HepG2 (cell line): ENCODE results near the gene BRINP1. TPM values are rescaled to one million over a fixed set of nuclear protein-coding genes. Genes with fewer than 3 reads are reported as not detected.

ENCODE experiments used
- ATAC-seq: fragments of 200-7000 bp; cut with Tn5 transposase; 3 replicates; pipeline ENCODE4 v1.9.1; 2020; ENCODE audit warnings: mild to moderate bottlenecking, moderate library complexity
- BruUV-seq: library from RNA; stranded (reverse); fragments of 400-500 nt; replicated peaks from 2 replicates; lab custom pipeline; 2021; lab: Mats Ljungman, UMichigan
- CTCF ChIA-PET: fragments of 300-600 bp; formaldehyde crosslinking; extraction: SDS; loops from one replicate; lab custom pipeline; 2021; ENCODE audit warnings: low total read pairs, inconsistent platforms, low intra/inter-chr PET ratio; lab: Yijun Ruan, JAX
- POLR2A ChIA-PET: fragments of 350-600 bp; sonication (Branson Sonifier 250); formaldehyde crosslinking; loops from one replicate; lab custom pipeline; 2020; ENCODE audit warnings: antibody characterized with exemption, inconsistent platforms; lab: Yijun Ruan, JAX
- DNase-seq: peaks from one replicate; pipeline ENCODE4 v3.0.0-alpha.2; 2015; ENCODE audit warnings: low spot score
- FAIRE-seq: peaks from 3 replicates; lab custom pipeline; 2011; peaks lifted over from hg19 to GRCh38; lab: Jason Lieb, UNC
- H2AFZ ChIP-seq: one replicate; pipeline ENCODE4 v1.6.1; 2011; ENCODE audit warnings: low read length, inconsistent platforms
- H3K27ac ChIP-seq: fragments of 300-600 bp; 3 replicates; pipeline ENCODE4 v1.8.0; 2011; ENCODE audit warnings: mixed run types, mild to moderate bottlenecking, mixed read lengths, low read length, inconsistent platforms; ENCODE audit not compliant: insufficient read depth; ENCODE audit errors: extremely low read length
- H3K27me3 ChIP-seq, 2 experiments: fragments of 200-600 bp in 1 of 2; 2 replicates in 1 of 2; 3 replicates in 1 of 2; pipeline versions ENCODE4 v1.6.0 to v1.8.0; 2011; ENCODE audit warnings: low read length in 2 of 2, mild to moderate bottlenecking in 2 of 2, moderate library complexity in 2 of 2, inconsistent platforms in 1 of 2; ENCODE audit not compliant: insufficient read depth in 2 of 2, control insufficient read depth in 1 of 2
- H3K36me3 ChIP-seq, 2 experiments: fragments of 200-600 bp in 1 of 2; replicated peaks in 1 of 2; 2 replicates in 1 of 2; 3 replicates in 1 of 2; pipeline versions ENCODE4 v1.5.1 to v1.8.0; 2011; ENCODE audit warnings: low read length in 2 of 2, inconsistent platforms in 1 of 2; ENCODE audit not compliant: insufficient read depth in 2 of 2, control insufficient read depth in 1 of 2
- H3K4me1 ChIP-seq: 2 replicates; pipeline ENCODE4 v1.5.1; 2012; ENCODE audit warnings: low read length, inconsistent platforms; ENCODE audit not compliant: insufficient read depth
- H3K4me2 ChIP-seq: 2 replicates; pipeline ENCODE4 v1.6.0; 2011; ENCODE audit warnings: low read depth, low read length, inconsistent platforms
- H3K4me3 ChIP-seq, 3 experiments: fragments of 200-600 bp in 1 of 3; sonication (generic), shearing (Covaris generic) in 1 of 3; replicated peaks in 1 of 3; 2 replicates each; pipeline ENCODE4 v1.5.1; 2011 to 2016; ENCODE audit warnings: low read length in 3 of 3, inconsistent platforms in 2 of 3, low read depth in 2 of 3, mild to moderate bottlenecking in 2 of 3, control low read depth in 1 of 3, mixed read lengths in 1 of 3; ENCODE audit not compliant: insufficient read depth in 1 of 3
- H3K79me2 ChIP-seq: one replicate; pipeline ENCODE4 v1.6.1; 2011; ENCODE audit warnings: low read length, inconsistent platforms; ENCODE audit not compliant: insufficient read depth
- H3K9ac ChIP-seq: 2 replicates; pipeline ENCODE4 v1.6.0; 2011; ENCODE audit warnings: mild to moderate bottlenecking, low read depth, low read length, inconsistent platforms; ENCODE audit not compliant: insufficient read depth
- H3K9me3 ChIP-seq: 2 replicates; pipeline ENCODE4 v1.5.1; 2012; ENCODE audit warnings: mild to moderate bottlenecking, low read length
- H4K20me1 ChIP-seq: 2 replicates; pipeline ENCODE4 v1.6.0; 2011; ENCODE audit warnings: inconsistent platforms, mild to moderate bottlenecking, low read length, moderate library complexity; ENCODE audit not compliant: insufficient read depth
- BCL6 ChIP-seq: IDR thresholded peaks from 2 replicates; pipeline ENCODE4 v1.6.1; 2016; ENCODE audit warnings: missing genetic modification reagents, missing compliant biosample characterization
- ETV5 ChIP-seq: IDR thresholded peaks from 2 replicates; pipeline ENCODE4 v1.6.1; 2018; ENCODE audit warnings: missing biosample characterization, missing genetic modification reagents, inconsistent platforms, borderline replicate concordance
- FOXA3 ChIP-seq: IDR thresholded peaks from 2 replicates; pipeline ENCODE4 v1.6.1; 2016; ENCODE audit warnings: missing genetic modification reagents, missing compliant biosample characterization
- HNRNPLL ChIP-seq: fragments of 200-400 bp; formaldehyde crosslinking; IDR thresholded peaks from 2 replicates; pipeline ENCODE4 v1.6.1; 2017; ENCODE audit warnings: mild to moderate bottlenecking, low read depth, low read length; ENCODE audit not compliant: poor library complexity, severe bottlenecking
- PAF1 ChIP-seq: IDR thresholded peaks from 2 replicates; pipeline ENCODE4 v1.6.1; 2016; ENCODE audit warnings: missing genetic modification reagents, missing compliant biosample characterization
- SPEN ChIP-seq: sonication (generic); formaldehyde crosslinking; IDR thresholded peaks from 2 replicates; pipeline ENCODE4 v1.5.1; 2020; ENCODE audit warnings: low read depth, mild to moderate bottlenecking, missing genetic modification reagents
- TCF7 ChIP-seq: sonication (generic); IDR thresholded peaks from 2 replicates; pipeline ENCODE4 v1.6.1; 2016; ENCODE audit warnings: antibody characterized with exemption, low read depth
- TCF7L2 ChIP-seq: IDR thresholded peaks from 2 replicates; pipeline ENCODE4 v1.6.1; 2011; ENCODE audit warnings: mild to moderate bottlenecking, low read depth, low read length, moderate library complexity
- ZFP62 ChIP-seq: sonication (generic); formaldehyde crosslinking; IDR thresholded peaks from 2 replicates; pipeline ENCODE4 v1.4.0; 2020; ENCODE audit warnings: missing genetic modification reagents
- ZNF260 ChIP-seq: sonication (generic); formaldehyde crosslinking; IDR thresholded peaks from 2 replicates; pipeline ENCODE4 v1.4.0; 2020; ENCODE audit warnings: missing genetic modification reagents, low read depth, mild to moderate bottlenecking, borderline replicate concordance
- ZNF34 ChIP-seq: sonication (generic); formaldehyde crosslinking; IDR thresholded peaks from 2 replicates; pipeline ENCODE4 v1.4.0; 2020; ENCODE audit warnings: mild to moderate bottlenecking, missing genetic modification reagents, borderline replicate concordance
- ZNF430 ChIP-seq: sonication (generic); formaldehyde crosslinking; IDR thresholded peaks from 2 replicates; pipeline ENCODE4 v1.9.0; 2021; ENCODE audit warnings: mild to moderate bottlenecking, missing genetic modification reagents
- ZSCAN30 ChIP-seq: sonication (generic); formaldehyde crosslinking; IDR thresholded peaks from 2 replicates; pipeline ENCODE4 v1.5.0; 2020; ENCODE audit warnings: mild to moderate bottlenecking, missing genetic modification reagents
- whole genome bisulfite sequencing: methylation state at CpG from one replicate; pipeline ENCODE4 v1.1.6; 2017; ENCODE audit warnings: low lambda C conversion rate; 5-methylcytosine and 5-hydroxymethylcytosine counted together
- in situ Hi-C: cut with HindIII; loops from 2 replicates; pipeline ENCODE4 v1.10.0; 2017; ENCODE audit warnings: low pct_unique_long_range_greater_than_20kb; ENCODE audit not compliant: extremely low pct_ligation_motif_present
- intact Hi-C: fragments of 100-400 bp; cut with micrococcal nuclease; formaldehyde crosslinking; loops from one replicate; pipeline ENCODE4 v1.10.0; 2022; ENCODE audit not compliant: unreplicated experiment
- polyA plus RNA-seq, 8 experiments: library from polyadenylated mRNA; depleted of rRNA in 3 of 8; stranded (reverse) in 7 of 8; unstranded in 1 of 8; fragments of >200 nt; fragmentation: Illumina TruSeq in 4 of 8; extraction: Trizol in 4 of 8; gene quantifications; 2 replicates each; pipeline versions ENCODE4 v1.2.1 to v1.2.3, GENCODE V29; 2011 to 2016; ENCODE audit warnings: low read depth in 4 of 8, missing spikeins in 1 of 8, mixed read lengths in 1 of 8; ENCODE audit not compliant: insufficient read depth in 1 of 8
- total RNA-seq, 5 experiments: library from RNA; depleted of rRNA; stranded (reverse); fragments of >200 nt; fragmentation: Illumina TruSeq; extraction: Trizol; gene quantifications; 2 replicates each; pipeline ENCODE4 v1.2.3, GENCODE V29; 2016; ENCODE audit warnings: low read depth in 1 of 5
- TF ChIP-seq, protein P1 (sequence below): IDR thresholded peaks from 2 replicates; pipeline ENCODE4 v1.6.1; 2016; ENCODE audit warnings: mild to moderate bottlenecking, missing biosample characterization, missing genetic modification reagents
- TF ChIP-seq, protein P2 (sequence below): fragments of 450-650 bp; IDR thresholded peaks from 2 replicates; pipeline ENCODE4 v1.6.1; 2017; ENCODE audit warnings: mild to moderate bottlenecking
- TF ChIP-seq, protein P3 (sequence below): sonication (generic); formaldehyde crosslinking; IDR thresholded peaks from 2 replicates; pipeline ENCODE4 v1.4.0; 2020; ENCODE audit warnings: mild to moderate bottlenecking, missing genetic modification reagents

Gene BRINP1
- total and polyA plus RNA-seq, 2 of the 13 experiments (the other 11 are each of a cell fraction or from before 2014, with no cell fraction given): not detected

DNA sequence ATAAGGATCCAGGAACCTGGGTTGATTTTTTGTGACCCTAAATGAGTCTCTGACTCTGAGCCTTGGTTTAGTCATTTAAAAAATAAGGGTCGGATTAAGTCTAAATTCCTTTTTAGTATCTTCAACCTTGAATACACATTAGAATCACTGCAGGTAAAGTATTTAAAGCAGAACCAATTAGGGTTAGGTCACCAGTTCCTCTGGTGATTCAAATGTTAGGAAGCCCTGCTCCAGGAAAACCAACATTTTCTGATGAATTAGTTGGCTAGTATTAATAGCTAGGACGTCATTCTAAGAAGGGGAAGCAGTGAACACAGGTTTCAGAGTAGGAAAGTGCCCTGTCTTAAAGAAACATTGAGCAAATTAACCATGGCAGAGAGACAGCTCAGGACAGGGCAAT lies 31.4 kb upstream of the BRINP1 start:
- Histone ChIP-seq H2AFZ (no peak overlapping the region), H3K79me2 (no peaks in the 10 kb centered on the region), H3K36me3 (no peaks in the 10 kb centered on the region), H4K20me1 (no peaks in the 10 kb centered on the region), H3K4me2 (no peak overlapping the region), H3K9me3 (no peaks in the 10 kb centered on the region), H3K4me3 (no peak overlapping the region), H3K9ac (no peak overlapping the region), H3K27ac (no peak overlapping the region), H3K4me1 (no peaks in the 10 kb centered on the region), H3K27me3 (no peaks in the 10 kb centered on the region)
- no peak for DNase-seq
- ATAC-seq: no peak
- WGBS: 5% methylated on average over 2 of the region's 2 CpGs
- intact Hi-C loops: no loop called here
- ChIA-PET POLR2A (no interaction called here), CTCF (no interaction called here)
- no peak for FAIRE-seq
- BruUV-seq: no TSS peak
- TF ChIP-seq ZNF260 (CRISPR knock-in tag): no peak
- no peak for TF ChIP-seq PAF1 (CRISPR knock-in tag)
- TF ChIP-seq, protein P1, sequence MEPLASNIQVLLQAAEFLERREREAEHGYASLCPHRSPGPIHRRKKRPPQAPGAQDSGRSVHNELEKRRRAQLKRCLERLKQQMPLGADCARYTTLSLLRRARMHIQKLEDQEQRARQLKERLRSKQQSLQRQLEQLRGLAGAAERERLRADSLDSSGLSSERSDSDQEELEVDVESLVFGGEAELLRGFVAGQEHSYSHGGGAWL: no peak
- no peak for TF ChIP-seq TCF7
- TF ChIP-seq ZSCAN30: no peak
- no peak for TF ChIP-seq FOXA3
- no peak for TF ChIP-seq SPEN (CRISPR knock-in tag)
- no peak for TF ChIP-seq ZNF430 (CRISPR knock-in tag)
- TF ChIP-seq HNRNPLL: no peak
- in situ Hi-C loops: no loop called here

DNA sequence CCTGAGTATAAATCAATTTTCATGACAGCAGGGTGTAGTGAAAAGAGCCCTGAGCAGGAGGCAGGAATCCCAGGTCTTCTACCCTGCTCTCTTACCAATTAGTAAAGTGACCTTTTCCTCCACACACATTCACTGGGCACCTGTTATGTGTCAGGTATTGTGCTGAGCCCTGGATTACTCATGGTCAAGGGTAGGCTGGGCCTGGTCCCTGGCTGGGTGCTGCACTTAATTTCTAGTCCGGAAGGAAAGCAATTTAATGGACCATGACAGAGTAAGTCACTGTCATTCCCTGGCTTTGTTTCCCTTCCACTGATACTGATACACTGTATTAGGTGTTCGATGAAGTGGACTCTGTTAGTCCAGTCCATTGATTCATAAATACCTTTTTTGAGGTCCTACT lies 29.1 kb upstream of the BRINP1 start:
- Histone ChIP-seq H3K9me3 (no peaks in the 10 kb centered on the region), H3K9ac (no peak overlapping the region), H3K4me3 (no peak overlapping the region), H3K79me2 (no peaks in the 10 kb centered on the region), H2AFZ (no peak overlapping the region), H4K20me1 (no peaks in the 10 kb centered on the region), H3K27me3 (no peaks in the 10 kb centered on the region), H3K36me3 (no peaks in the 10 kb centered on the region), H3K4me1 (no peaks in the 10 kb centered on the region), H3K27ac (no peak overlapping the region), H3K4me2 (no peak overlapping the region)
- intact Hi-C loops: no loop called here
- BruUV-seq: no TSS peak
- FAIRE-seq (no peak), DNase-seq (no peak), ATAC-seq (no peak)
- in situ Hi-C loops: no loop called here
- ChIA-PET POLR2A (no interaction called here), CTCF (no interaction called here)
- 0% methylated on average over 2 of the region's 2 CpGs for WGBS
- TF ChIP-seq ZNF34: no peak
- no peak for TF ChIP-seq ETV5 (CRISPR knock-in tag)
- TF ChIP-seq TCF7L2: no peak
- no peak for TF ChIP-seq ZFP62 (CRISPR knock-in tag)
- TF ChIP-seq BCL6 (CRISPR knock-in tag): no peak
- TF ChIP-seq, protein P2, sequence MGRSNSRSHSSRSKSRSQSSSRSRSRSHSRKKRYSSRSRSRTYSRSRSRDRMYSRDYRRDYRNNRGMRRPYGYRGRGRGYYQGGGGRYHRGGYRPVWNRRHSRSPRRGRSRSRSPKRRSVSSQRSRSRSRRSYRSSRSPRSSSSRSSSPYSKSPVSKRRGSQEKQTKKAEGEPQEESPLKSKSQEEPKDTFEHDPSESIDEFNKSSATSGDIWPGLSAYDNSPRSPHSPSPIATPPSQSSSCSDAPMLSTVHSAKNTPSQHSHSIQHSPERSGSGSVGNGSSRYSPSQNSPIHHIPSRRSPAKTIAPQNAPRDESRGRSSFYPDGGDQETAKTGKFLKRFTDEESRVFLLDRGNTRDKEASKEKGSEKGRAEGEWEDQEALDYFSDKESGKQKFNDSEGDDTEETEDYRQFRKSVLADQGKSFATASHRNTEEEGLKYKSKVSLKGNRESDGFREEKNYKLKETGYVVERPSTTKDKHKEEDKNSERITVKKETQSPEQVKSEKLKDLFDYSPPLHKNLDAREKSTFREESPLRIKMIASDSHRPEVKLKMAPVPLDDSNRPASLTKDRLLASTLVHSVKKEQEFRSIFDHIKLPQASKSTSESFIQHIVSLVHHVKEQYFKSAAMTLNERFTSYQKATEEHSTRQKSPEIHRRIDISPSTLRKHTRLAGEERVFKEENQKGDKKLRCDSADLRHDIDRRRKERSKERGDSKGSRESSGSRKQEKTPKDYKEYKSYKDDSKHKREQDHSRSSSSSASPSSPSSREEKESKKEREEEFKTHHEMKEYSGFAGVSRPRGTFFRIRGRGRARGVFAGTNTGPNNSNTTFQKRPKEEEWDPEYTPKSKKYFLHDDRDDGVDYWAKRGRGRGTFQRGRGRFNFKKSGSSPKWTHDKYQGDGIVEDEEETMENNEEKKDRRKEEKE: no peak
- TF ChIP-seq, protein P3, sequence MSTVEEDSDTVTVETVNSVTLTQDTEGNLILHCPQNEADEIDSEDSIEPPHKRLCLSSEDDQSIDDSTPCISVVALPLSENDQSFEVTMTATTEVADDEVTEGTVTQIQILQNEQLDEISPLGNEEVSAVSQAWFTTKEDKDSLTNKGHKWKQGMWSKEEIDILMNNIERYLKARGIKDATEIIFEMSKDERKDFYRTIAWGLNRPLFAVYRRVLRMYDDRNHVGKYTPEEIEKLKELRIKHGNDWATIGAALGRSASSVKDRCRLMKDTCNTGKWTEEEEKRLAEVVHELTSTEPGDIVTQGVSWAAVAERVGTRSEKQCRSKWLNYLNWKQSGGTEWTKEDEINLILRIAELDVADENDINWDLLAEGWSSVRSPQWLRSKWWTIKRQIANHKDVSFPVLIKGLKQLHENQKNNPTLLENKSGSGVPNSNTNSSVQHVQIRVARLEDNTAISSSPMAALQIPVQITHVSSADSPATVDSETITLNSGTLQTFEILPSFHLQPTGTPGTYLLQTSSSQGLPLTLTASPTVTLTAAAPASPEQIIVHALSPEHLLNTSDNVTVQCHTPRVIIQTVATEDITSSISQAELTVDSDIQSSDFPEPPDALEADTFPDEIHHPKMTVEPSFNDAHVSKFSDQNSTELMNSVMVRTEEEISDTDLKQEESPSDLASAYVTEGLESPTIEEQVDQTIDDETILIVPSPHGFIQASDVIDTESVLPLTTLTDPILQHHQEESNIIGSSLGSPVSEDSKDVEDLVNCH (CRISPR knock-in tag): no peak
